ENCODE results near the gene CACNA1G.

Gene CACNA1G

DNA sequence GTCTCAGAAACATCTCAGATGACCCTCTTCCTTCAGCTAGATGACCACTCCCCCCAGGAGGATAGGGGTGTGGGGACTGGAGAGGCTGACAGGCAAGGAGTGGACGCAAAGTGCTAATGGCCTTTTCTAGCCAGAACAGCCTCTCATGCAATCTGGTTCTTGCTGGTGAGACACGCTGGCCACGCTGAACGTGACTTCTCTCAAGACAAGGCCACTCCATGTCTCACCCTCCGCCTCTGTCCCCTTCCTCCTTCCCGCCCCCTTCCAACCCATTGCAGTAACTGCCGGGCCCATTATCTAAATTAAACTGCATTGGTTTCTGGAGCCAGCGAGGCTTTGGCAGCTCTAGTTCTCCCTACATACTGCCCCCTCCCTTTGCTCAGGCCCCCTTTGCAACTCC, 9.5 kb downstream of the CACNA1G start:
- no peak for DNase-seq

DNA sequence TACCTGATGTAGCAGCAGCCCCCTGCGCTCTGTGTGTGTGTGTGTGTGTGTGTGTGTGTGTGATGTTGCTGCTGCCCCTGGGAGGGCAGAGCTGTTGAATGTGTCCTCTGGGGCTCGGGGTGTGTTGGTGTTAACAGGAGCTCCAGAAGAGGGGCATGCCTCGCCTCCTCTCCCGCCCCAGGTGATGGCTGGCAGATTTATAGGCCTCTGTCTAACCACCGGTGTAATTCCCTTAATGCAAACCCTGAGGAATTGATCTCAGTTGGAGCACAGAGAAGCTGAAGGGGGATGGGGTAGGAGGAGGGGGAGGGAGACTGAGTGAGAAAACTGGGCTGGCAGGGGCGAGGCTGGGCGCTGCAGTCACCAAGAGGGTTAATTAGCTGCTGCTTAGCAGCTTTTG, 10.0 kb downstream of the CACNA1G start:
- DNase-seq, result no peak

DNA sequence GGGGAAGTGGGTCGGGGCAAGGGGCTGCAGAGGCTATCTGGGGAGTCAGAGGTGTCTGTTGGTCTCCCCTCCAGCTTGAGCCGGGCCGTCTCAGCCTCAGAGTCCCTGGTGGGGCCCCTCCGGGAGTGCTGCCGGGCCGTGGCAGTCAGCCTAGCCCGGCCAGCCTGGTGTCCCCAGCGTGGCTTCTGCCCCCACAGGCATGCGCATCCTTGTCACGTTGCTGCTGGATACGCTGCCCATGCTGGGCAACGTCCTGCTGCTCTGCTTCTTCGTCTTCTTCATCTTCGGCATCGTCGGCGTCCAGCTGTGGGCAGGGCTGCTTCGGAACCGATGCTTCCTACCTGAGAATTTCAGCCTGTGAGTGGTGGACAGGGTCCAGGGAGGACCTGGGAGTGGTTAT, 11.2 kb downstream of the CACNA1G start:
- no peak for DNase-seq

DNA sequence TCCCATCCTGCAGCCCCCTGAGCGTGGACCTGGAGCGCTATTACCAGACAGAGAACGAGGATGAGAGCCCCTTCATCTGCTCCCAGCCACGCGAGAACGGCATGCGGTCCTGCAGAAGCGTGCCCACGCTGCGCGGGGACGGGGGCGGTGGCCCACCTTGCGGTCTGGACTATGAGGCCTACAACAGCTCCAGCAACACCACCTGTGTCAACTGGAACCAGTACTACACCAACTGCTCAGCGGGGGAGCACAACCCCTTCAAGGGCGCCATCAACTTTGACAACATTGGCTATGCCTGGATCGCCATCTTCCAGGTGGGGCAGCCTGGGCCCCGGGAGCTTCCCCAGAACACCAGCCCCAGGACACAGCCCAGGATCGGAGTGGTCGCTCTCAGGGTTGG, 12.0 kb downstream of the CACNA1G start:
- DNase-seq, result no peak

DNA sequence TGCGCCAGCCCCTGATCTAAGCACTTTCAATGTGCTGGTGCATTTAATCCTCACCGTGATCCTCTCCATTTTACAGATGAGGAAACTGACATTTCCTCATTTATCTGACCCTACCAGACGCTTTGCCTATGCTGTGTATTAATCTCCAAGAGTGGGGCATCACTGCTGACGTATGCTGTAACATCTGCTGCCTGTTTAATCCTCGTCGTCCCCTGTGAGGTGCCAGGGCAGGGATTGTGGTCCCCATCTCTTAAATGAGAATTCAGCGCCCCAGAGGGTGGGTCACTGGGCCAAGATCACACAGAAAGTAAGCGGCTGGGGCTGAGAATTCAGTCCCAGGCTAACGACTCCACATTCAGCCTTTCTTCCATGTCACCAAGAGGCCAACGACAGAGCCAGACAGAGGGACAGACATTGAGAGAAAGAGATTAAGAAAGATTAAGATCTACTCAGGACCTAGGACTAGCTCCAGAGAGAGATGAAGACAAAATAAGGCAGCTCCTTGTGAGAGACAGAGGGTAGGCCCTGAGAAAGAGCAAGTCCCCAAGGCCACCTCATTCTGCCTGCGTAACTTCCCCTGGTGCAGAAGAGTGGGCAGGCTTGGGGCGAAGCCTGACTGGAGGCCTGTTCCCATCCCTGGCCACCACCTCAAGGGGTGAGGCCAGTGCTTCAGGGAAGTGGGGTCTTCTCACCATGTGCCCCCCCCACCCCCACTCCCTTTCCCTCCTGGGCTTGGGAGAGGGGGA, 13.5 kb downstream of the CACNA1G start:
- DNase-seq, result no peak

DNA sequence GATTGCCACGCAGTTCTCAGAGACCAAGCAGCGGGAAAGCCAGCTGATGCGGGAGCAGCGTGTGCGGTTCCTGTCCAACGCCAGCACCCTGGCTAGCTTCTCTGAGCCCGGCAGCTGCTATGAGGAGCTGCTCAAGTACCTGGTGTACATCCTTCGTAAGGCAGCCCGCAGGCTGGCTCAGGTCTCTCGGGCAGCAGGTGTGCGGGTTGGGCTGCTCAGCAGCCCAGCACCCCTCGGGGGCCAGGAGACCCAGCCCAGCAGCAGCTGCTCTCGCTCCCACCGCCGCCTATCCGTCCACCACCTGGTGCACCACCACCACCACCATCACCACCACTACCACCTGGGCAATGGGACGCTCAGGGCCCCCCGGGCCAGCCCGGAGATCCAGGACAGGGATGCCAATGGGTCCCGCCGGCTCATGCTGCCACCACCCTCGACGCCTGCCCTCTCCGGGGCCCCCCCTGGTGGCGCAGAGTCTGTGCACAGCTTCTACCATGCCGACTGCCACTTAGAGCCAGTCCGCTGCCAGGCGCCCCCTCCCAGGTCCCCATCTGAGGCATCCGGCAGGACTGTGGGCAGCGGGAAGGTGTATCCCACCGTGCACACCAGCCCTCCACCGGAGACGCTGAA, 15.2 kb downstream of the CACNA1G start:
- DNase-seq, result no peak

DNA sequence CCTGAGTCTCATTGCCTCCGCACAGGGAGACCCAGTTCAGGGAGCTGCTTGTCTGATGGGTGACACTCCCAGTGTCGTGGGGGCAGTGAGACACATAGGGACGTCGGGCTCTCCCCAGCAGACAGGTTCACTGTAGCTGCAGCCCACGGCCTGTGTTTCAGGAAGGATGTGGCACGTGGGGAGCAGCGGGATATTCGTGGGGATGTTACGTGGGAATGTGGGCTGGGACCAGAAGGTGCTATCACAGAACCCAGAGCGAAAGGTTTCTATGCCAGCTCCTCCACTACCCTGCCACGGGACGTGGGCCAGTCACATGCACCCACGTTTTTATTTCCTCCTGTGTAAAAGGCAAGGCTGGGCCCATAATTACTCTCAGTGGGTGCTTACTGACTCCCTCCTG, 16.3 kb downstream of the CACNA1G start:
- no peak for DNase-seq

DNA sequence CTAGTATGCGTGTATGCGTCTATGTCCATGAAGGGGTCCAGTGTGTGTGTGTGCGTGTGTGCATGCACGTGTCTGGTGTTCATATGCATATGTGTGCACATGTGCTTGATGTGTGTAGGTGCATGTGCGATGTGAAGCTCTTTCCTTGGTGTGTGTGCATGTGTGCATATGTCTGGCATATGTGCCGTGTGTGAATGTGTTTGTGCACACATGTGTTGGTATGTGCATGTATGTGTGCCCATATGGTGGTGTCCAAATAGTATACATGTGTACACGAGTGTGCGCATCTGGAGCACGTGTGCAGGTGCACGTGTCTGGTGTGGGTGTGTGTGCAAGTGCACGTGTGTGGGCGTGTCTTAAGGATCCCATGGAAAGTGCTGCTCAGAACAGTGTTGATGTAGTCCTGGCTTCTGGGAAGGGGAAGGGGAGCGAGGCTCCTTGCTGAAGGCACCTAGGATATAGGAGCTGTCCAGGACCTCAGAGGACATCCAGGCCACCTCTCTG, 17.0 kb downstream of the CACNA1G start:
- no peak for DNase-seq

DNA sequence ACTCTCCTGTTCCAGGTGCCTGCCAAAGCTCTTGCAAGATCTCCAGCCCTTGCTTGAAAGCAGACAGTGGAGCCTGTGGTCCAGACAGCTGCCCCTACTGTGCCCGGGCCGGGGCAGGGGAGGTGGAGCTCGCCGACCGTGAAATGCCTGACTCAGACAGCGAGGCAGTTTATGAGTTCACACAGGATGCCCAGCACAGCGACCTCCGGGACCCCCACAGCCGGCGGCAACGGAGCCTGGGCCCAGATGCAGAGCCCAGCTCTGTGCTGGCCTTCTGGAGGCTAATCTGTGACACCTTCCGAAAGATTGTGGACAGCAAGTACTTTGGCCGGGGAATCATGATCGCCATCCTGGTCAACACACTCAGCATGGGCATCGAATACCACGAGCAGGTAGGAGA, 17.7 kb downstream of the CACNA1G start:
- DNase-seq, result no peak

DNA sequence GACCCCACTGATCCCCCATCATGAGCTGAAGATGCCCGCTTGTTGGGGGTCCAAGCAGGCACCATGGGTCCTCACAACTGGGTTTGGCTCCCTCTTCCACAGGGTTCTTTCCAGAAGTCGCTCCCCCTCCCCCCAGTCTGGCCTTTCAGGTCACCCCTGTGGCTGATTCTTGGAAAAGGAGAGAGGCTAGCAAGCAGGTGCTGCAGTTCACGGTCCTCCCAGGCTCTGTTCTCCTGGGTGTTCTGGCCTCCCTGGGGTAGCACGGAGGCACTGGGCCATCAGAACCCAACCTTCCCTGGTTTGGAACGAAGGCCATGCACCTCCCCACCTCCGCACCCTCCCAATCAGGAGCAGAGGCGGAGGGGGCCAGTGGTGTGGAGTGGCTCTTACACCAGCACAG, 18.9 kb downstream of the CACNA1G start:
- no peak for DNase-seq

DNA sequence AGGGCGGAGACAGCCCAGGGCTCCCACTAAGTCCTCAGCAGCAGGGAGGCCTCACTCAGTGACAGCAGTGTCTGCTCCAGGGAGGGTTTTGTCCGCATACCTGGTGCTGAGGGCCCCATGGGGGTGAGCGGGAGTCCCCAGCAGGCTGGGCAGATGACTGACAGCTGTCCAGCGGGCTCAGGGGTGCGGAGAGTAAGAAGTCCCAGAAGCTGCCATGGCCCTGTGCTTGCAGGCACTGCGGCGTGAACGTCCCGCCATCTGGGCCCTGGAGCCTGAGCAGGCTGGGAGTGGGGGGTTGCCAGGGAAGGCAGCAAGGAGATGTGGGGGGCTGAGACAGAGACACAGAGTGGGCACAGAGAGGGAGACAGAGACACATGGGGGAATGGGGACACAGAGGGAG, 20.1 kb downstream of the CACNA1G start:
- DNase-seq, result no peak

DNA sequence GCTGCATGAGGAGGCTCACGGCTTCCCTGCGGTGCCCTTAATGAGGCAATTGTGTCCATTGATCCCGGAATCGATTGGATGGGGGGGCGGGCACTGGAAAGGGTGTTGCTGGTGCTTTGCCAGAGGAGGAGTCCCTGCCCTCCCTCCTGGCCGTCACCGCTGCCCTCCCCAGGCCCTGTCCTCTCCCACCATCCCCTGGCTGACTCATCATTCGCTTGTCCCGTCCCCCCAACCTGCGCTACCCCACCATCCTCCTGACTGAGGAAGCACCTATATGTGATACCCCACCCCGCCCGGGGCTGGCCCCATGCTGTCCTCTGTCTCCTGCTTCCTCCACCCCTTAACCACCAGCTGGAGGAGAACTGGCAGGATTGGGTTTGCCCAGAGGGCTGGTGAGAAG, 20.8 kb downstream of the CACNA1G start:
- DNase-seq, result no peak

DNA sequence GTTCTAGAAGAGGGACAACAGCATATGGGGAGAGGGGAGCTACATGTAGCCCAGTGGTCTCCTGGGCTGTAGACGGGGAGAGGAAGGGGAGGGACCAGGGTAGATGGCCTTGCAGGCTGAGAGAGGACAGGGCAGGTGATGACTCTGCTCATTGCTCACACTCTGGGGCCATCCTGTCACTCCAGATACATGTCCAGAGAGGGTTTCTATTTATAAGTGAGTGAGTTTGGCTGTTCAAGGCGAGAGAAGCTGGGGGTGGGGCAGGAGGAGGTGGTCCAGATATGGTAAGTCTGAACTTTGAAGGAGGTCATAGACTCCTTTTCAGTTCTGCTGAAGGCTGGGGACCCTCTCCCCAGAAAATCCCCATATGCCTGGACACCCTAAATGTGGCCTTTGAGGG, 22.2 kb downstream of the CACNA1G start:
- no peak for DNase-seq

DNA sequence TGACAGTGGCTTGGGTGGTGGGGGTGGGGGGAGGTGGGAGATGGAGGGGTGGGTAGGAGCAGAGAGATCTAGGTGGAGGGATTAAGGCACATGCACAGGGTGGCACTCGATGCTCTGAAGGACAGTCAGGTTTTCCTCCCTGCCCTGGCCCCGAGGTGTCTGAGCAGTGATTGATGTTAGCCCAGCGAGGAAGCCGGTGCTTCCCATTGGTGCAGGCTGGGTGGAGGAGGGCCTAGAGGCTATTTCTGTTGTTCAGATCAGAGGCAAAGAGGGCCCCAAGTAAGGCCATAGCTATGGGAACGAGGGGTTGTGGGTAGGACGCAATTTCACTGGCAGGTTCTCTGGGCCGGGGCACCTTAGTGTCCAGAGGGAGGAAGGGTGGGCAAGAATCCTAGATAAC, 23.1 kb downstream of the CACNA1G start:
- no peak for DNase-seq

DNA sequence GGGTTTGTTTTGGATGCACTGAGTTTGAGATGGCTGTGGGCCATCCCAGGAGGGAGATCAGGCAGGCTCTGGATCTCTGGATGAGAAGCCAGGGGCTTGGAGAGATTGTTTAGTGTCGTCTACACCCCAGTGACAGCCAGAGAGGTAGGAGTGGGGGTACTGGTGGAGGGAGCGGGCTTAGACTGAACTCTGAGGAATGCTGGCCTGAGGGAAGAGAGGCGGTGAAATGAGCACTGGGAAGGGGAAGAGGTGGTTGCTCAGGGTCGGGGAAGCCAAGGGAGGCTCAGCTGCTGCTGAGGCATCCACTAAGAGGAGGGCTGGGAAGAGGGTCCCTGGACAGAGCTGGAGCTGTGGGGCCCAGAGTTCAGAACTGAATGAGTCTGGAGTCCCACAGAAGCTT, 23.6 kb downstream of the CACNA1G start:
- DNase-seq, result no peak

DNA sequence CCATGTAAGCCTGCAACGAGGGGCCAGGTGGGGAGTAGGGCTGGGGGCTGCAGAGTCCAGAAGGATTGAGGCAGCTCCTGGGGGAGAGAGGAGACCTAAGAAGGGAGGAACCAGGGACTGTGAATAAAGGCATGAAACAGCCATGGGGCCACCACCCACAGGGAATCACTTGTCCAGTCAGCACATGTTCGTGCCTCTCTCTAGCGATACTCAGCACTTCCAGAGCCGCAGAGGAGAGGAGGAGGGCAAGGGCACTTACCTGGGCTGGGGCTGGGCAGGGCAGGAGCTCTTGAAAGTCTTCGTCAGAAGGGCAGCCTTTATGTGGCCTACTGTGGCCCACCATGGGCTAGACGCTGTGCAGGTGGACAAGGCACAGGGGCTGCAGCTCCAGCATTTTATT, 24.2 kb downstream of the CACNA1G start:
- no peak for DNase-seq

DNA sequence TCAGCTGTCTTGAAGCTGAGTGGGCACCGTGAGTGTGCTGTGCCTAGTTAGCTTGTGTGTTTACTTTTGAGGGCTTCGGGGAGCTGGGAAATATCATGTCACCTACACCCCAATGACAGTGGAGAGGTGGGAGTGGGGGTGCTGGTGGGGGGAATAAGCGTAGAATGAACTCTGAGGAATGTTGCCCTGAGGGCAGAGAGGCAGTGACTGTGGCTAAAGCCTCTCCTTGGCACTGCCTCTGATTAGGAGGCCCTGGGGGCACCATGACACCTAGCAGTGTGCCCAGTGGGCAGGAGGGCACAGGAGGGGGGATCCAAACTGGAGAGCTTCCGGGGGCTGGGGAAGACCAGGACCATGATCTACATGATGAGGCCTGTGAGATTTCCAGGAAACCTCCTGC, 24.8 kb downstream of the CACNA1G start:
- no peak for DNase-seq

DNA sequence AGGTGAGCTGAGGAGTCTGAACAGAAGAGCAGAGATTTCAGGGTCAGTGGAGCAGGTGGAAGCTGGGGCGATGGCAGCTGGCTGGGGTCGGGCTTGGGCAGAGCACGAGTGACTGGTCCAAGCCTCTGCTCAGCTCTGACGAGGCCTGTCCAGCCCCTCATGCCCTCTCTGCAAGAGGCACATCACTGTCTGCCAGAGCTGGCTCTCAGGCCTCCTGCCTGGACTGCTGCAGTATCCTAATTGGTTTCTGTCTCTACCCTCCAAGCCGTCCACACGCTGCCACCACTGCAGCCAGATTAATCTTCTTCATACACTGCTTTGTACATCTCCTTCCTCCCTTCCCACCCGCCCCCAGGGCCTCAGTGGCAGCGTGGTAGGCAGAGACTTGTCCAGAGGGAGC, 25.4 kb downstream of the CACNA1G start:
- no peak for DNase-seq

DNA sequence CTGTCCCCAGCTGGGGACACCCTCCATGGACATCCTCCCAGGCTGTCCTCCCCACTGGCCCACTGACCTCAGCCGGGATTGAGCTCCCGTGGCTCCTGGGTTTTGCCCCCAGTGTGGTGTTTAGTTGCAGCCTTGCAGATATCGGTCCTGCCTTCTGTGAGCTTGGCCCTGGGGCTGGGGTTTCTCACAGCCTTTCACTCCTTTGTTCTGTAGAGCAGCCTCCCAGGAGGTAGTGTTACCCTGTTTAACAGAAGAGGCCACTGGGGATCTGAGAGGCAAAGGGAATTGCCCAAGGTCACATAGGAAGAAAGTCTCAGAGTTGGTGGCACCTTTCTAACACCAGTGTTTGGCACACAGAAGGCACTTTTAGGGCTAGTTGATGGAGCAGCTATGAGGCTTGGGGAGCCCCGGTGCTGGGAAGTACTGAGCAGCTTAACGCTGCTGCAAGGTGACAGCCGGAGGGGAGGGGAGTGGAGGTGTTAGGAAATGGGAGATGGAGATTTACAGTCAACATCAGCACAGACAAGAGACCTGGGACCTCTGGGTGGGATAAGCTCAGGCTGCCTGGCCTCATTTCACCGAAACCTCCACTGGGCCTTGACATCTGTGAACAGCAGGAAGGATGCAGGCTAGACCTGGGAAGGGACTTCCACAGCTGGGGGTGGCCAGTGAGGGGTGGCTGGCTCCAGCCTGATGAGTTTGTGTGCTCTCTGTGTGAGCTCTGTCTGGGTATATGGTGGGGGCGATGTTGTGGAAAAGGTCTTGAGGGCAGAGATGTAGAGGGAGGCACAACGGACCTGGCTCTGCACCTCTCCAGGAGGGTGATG, 26.1 kb downstream of the CACNA1G start:
- no peak for DNase-seq

DNA sequence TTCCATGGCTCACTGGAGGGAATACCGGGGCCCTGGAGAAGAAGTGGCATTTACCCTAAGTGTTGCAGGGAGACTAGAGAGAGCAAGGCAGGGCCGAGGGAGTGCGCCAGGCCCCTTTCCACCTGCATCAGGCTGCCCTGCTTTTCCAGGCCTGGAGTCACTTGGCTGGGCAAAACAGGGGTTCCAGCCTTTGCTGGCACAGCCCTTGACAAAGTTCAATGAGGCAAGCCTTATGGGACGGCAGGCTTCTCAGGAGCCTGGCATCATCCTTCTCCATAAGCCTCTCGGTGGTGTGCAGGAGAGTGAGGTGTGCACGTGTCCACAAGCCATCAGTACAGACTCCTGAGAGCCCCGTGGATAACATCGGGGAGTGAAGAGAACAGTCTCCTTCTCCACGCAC, 27.1 kb downstream of the CACNA1G start:
- DNase-seq, result no peak

DNA sequence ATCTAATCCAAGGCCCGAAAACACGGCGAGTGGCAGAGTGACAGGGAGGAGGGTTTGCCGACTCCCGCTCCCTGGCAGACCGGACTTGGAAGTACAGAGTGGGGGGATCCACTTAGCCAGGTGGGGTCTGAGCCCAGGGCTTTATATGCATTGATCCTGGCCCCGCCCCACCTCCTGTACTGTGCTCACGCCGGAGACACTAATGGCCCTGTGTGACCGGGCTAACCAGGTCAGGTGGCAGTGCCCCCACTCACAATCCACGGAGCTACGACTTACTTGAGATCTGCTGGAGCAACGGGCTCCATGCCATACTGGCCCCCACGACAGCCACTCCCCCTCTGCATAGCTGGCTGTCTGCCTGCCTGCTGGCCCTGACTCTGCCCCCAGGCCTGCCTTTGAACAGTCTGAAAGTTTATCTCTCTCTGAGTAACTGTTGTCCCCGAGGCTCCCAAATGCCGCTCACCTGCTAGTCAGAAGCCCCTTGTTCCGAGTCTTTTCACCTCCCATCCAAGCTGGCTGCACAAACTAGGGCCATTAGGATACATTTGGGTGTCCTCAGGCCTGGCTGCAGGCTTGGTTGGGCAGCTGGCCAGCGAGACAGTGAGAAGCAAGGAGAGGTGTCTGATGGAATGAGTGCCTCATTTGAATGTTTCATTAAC, 28.0 kb downstream of the CACNA1G start:
- no peak for DNase-seq

DNA sequence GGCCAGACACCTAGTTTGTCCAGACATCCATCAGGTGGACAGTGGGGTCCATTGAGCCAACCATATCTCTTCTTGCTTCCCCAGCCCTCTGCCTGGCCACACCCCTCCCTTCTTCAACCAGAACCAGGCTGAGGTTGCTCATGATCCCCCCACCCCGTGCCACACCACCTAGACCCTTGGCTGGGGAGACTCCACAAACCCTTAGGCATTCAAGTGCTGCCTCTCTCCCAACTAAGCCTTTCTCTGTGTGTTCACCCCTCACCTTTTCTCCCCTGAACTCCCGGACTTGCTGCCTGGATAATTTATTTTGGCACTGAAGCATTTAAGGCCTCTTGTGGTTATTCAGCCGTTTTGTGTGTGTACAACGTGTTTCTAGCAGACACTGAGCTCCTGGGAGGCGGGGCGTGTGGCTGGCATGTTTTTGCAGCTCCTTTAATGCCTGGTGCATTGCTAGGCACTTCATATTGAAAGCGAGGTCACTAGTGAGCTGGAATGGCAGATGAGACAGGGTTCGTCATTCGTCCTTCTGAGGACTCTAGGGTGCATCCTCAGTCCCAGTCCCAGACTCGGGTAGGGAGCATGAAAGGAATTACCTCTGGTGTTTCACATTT, 28.7 kb downstream of the CACNA1G start:
- no peak for DNase-seq

All from stimulated activated CD4-positive, alpha-beta T cell treated with anti-CD3 and anti-CD28 coated beads, Interleukin-1b, Interleukin-23, amount 100 ng/mL, for 48 hours (primary cell).